Activated CD8-positive, alpha-beta memory T cell treated with anti-CD3 and anti-CD28 coated beads for 48 hours (primary cell): ENCODE measurements around the gene SEMA4D.

Experiments
- DNase-seq, 3 experiments: peaks; one replicate each; pipeline ENCODE4 v3.0.0-alpha.2; 2020; ENCODE audit warnings: low read depth in 2 of 3, low spot score in 2 of 3

The SEMA4D gene

GRCh38 chr9:89388084-89388867 lies 109.6 kb downstream of the SEMA4D start:
- DNase-seq, result no peak

- no peak for DNase-seq
These were observed 110.6 kb downstream of the SEMA4D start for GRCh38 chr9:89387197-89387849.

- no peak for DNase-seq
These were observed 111.1 kb downstream of the SEMA4D start for GRCh38 chr9:89386797-89387196.

GRCh38 chr9:89386206-89386605 lies 111.7 kb downstream of the SEMA4D start:
- no peak for DNase-seq

GRCh38 chr9:89384783-89385182 lies 113.1 kb downstream of the SEMA4D start:
- no peak for DNase-seq

- no peak for DNase-seq
These were observed 114.1 kb downstream of the SEMA4D start for GRCh38 chr9:89383721-89384300.

- DNase-seq, result no peak
These were observed 114.7 kb downstream of the SEMA4D start for GRCh38 chr9:89383030-89383720.

GRCh38 chr9:89382026-89382986 lies 115.6 kb downstream of the SEMA4D start:
- peak in 1 of 3 experiments; percentile 26 for DNase-seq

GRCh38 chr9:89381308-89381609 lies 116.7 kb downstream of the SEMA4D start:
- no peak for DNase-seq

GRCh38 chr9:89380437-89381307 lies 117.2 kb downstream of the SEMA4D start:
- DNase-seq, result no peak

- DNase-seq, result no peak
These were observed 118.3 kb downstream of the SEMA4D start for GRCh38 chr9:89379508-89380115.

GRCh38 chr9:89379031-89379430 lies 118.9 kb downstream of the SEMA4D start:
- no peak for DNase-seq

GRCh38 chr9:89378541-89378940 lies 119.4 kb downstream of the SEMA4D start:
- DNase-seq, result no peak

- no peak for DNase-seq
These were observed 120.5 kb downstream of the SEMA4D start for GRCh38 chr9:89377411-89377810.

- DNase-seq, result no peak
These were observed 121.1 kb downstream of the SEMA4D start for GRCh38 chr9:89376741-89377351.

GRCh38 chr9:89376286-89376685 lies 121.6 kb downstream of the SEMA4D start:
- no peak for DNase-seq

- DNase-seq, result no peak
These were observed 122.6 kb downstream of the SEMA4D start for GRCh38 chr9:89375191-89375760.

- no peak for DNase-seq
These were observed 123.7 kb downstream of the SEMA4D start for GRCh38 chr9:89374176-89374575.

- no peak for DNase-seq
These were observed 124.9 kb downstream of the SEMA4D start for GRCh38 chr9:89372979-89373378.
